DND-41 (cell line): ENCODE measurements around the gene CTXN1.

Experiments
- CTCF ChIP-seq: IDR thresholded peaks from 2 replicates; pipeline ENCODE4 v1.5.1; 2012; ENCODE audit warnings: borderline replicate concordance, low read length, moderate library complexity, mild to moderate bottlenecking; ENCODE audit not compliant: poor library complexity, severe bottlenecking; ENCODE audit errors: extremely low read depth
- EZH2 ChIP-seq: IDR thresholded peaks from 3 replicates; pipeline ENCODE4 v1.6.1; 2012; ENCODE audit warnings: borderline replicate concordance, low read depth, mild to moderate bottlenecking, moderate library complexity, low read length, inconsistent platforms; ENCODE audit not compliant: severe bottlenecking

- no peak for TF ChIP-seq CTCF
- no peak for TF ChIP-seq EZH2
These were observed 4.5 kb downstream of the CTXN1 start for GRCh38 chr19:7921302-7921966.
